GM12873 (cell line): ENCODE measurements around the gene NWD2.

Experiments used
- TF ChIP-seq, protein P1 (sequence below): IDR thresholded peaks from 2 replicates; pipeline ENCODE4 v1.5.1; 2012; ENCODE audit warnings: low read depth, mild to moderate bottlenecking, moderate library complexity, low read length, control low read depth; ENCODE audit not compliant: insufficient read depth; ENCODE audit errors: missing control alignments

NWD2 gene

DNA sequence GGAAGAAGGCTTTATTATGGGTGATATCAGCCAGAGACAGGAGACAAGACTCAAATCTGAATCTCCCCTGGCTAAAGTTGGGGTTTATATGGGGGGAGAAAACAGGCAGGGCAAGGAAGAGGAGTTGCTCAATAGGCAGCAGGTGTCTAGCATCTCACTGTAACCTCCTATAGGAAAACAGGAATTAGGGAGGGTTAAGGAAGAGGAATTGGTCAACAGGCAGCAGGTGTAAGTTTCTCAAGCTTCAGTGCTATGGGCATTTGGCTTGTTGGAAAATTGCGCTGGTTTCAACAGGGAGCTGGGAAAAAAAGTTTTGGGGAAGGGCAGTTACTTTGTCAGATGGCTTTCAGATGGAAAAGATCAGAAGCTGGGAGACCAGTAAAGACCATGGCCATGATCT lies 206.4 kb downstream of the NWD2 start:
- TF ChIP-seq, protein P1, sequence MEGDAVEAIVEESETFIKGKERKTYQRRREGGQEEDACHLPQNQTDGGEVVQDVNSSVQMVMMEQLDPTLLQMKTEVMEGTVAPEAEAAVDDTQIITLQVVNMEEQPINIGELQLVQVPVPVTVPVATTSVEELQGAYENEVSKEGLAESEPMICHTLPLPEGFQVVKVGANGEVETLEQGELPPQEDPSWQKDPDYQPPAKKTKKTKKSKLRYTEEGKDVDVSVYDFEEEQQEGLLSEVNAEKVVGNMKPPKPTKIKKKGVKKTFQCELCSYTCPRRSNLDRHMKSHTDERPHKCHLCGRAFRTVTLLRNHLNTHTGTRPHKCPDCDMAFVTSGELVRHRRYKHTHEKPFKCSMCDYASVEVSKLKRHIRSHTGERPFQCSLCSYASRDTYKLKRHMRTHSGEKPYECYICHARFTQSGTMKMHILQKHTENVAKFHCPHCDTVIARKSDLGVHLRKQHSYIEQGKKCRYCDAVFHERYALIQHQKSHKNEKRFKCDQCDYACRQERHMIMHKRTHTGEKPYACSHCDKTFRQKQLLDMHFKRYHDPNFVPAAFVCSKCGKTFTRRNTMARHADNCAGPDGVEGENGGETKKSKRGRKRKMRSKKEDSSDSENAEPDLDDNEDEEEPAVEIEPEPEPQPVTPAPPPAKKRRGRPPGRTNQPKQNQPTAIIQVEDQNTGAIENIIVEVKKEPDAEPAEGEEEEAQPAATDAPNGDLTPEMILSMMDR, result no peak

- TF ChIP-seq, protein P1, result no peak
These were observed 207.1 kb downstream of the NWD2 start for GRCh38 chr4:37451656-37452055.

- TF ChIP-seq, protein P1, result peak; percentile 65
These were observed 208.4 kb downstream of the NWD2 start for GRCh38 chr4:37452952-37453280.

GRCh38 chr4:37453281-37453998 lies 208.9 kb downstream of the NWD2 start:
- TF ChIP-seq, protein P1, result no peak

- TF ChIP-seq, protein P1, result no peak
These were observed 209.7 kb downstream of the NWD2 start for GRCh38 chr4:37453999-37454800.

DNA sequence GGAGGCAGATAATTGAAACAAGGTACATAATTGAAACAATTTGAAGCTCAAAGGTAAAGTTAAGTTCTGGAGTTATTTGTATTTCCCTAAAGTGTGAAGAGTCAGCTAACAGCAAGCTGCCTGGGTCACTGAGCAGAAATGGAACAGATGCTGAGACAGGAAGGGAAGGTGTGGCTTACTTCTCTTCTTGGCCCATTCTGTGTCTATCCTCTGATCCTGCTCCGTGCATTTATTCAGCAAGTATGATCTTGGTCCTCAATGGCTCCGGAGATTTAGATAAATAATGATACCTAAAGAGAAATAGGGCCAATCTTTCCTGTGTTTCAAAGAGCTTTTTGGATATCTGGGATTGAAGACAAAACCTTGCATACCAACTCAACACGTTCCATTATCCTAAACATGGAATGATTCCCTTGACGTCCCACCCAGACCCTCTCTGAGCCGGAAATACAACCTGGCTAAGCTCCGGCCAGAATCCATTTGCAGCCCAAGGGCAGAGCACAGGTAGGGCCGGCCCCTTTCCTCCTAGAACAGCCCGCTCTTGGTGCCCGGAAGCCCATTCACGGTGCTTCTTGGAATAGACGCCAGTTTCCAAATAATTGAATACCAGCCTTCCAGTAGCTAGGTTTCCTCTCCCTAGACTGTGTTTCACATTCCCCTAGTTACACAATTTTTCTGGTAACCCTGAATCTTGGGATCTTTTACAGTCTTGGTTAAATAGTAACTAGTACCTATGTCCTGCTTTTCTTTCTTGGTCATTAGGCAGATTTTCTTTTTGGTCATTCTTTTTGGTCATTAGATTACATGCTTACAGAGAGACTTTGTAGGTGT lies 211.0 kb downstream of the NWD2 start:
- TF ChIP-seq, protein P1, result no peak

DNA sequence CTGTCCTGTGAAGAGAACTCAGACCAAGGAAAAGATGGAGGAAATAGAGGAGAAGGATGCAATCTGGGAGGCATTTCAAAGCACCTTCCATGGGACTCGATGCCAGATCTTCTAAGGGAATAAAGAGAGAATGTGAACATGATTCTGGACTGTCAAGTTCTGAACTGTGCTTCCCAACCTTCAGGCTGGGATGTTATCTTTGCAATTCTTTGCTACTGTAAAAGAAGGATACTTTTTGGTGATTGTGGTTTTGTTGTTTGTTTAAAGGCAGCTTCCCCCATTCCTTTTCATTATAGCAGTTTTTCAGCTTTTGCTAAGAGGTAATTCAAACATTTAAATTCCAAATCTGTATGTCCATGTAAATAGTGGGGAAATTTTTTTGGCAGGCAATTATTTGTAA lies 217.3 kb downstream of the NWD2 start:
- TF ChIP-seq, protein P1, result no peak
